Neural cell (in vitro differentiated cells): ENCODE data around the gene HDHD3. TPM values are rescaled to one million over a fixed set of nuclear protein-coding genes. Genes with fewer than 3 reads are reported as not detected.

Experiments used
- H2AFZ ChIP-seq: fragments of 200-600, 300-800 bp; sonication (generic), shearing (Covaris generic); 2 replicates; pipeline ENCODE4 v1.6.0; 2014; ENCODE audit warnings: low read depth, mild to moderate bottlenecking, antibody characterized with exemption, low read length, moderate library complexity
- H3F3A ChIP-seq: fragments of 200-600 bp; shearing (Covaris generic); 2 replicates; pipeline ENCODE4 v1.6.1; 2016; ENCODE audit warnings: mild to moderate bottlenecking, moderate library complexity, mixed read lengths, antibody characterized with exemption, low read length; ENCODE audit not compliant: insufficient read depth, poor library complexity, severe bottlenecking
- H3K27ac ChIP-seq: fragments of 200-600, 300-800 bp; sonication (generic), shearing (Covaris generic); 2 replicates; pipeline ENCODE4 v1.5.1; 2014; ENCODE audit warnings: mild to moderate bottlenecking, low read length, moderate library complexity
- H3K27me3 ChIP-seq: fragments of 300-800, 200-600 bp; sonication (generic), shearing (Covaris generic); 2 replicates; pipeline ENCODE4 v1.6.0; 2014; ENCODE audit warnings: mild to moderate bottlenecking, low read depth, low read length, moderate library complexity; ENCODE audit not compliant: insufficient read depth
- H3K36me3 ChIP-seq: fragments of 300-800, 200-600 bp; sonication (generic), shearing (Covaris generic); 2 replicates; pipeline ENCODE4 v1.5.1; 2014; ENCODE audit warnings: mild to moderate bottlenecking, antibody characterized with exemption, low read length, moderate library complexity; ENCODE audit not compliant: insufficient read depth
- H3K4me2 ChIP-seq: fragments of 300-800, 200-600 bp; sonication (generic), shearing (Covaris generic); 2 replicates; pipeline ENCODE4 v1.6.0; 2014; ENCODE audit warnings: mild to moderate bottlenecking, low read length
- H3K4me3 ChIP-seq: fragments of 300-800, 200-600 bp; sonication (generic), shearing (Covaris generic); 2 replicates; pipeline ENCODE4 v1.5.1; 2014; ENCODE audit warnings: mild to moderate bottlenecking, low read length, moderate library complexity
- H3K79me2 ChIP-seq: fragments of 200-600 bp; shearing (Covaris generic); replicated peaks from 2 replicates; pipeline ENCODE4 v1.6.0; 2014; ENCODE audit warnings: mild to moderate bottlenecking, low read length, moderate library complexity; ENCODE audit not compliant: insufficient read depth
- H3K9ac ChIP-seq: fragments of 300-800, 200-600 bp; sonication (generic), shearing (Covaris generic); 2 replicates; pipeline ENCODE4 v1.6.1; 2016; ENCODE audit warnings: mild to moderate bottlenecking, low read length, mixed read lengths
- H3K9me2 ChIP-seq: fragments of 200-600 bp; shearing (Covaris generic); 2 replicates; pipeline ENCODE4 v1.6.1; 2016; ENCODE audit warnings: mild to moderate bottlenecking, low read length, mixed read lengths; ENCODE audit not compliant: insufficient read depth
- H3K9me3 ChIP-seq: fragments of 200-600, 300-800 bp; sonication (generic), shearing (Covaris generic); 2 replicates; pipeline ENCODE4 v1.6.1; 2016; ENCODE audit warnings: mild to moderate bottlenecking, mixed run types, low read length, moderate library complexity, mixed read lengths
- H4K20me1 ChIP-seq: fragments of 200-600 bp; shearing (Covaris generic); 2 replicates; pipeline ENCODE4 v1.6.1; 2016; ENCODE audit warnings: mild to moderate bottlenecking, mixed run types; ENCODE audit not compliant: insufficient read depth
- EP300 ChIP-seq: fragments of 450-650 bp; conservative IDR thresholded peaks from 2 replicates; pipeline ENCODE4 v1.6.1; 2014; ENCODE audit warnings: antibody characterized with exemption, mild to moderate bottlenecking, moderate library complexity; ENCODE audit not compliant: poor library complexity, severe bottlenecking
- EZH2 ChIP-seq: fragments of 200-600, 300-800 bp; shearing (Covaris generic), sonication (generic); IDR thresholded peaks from 2 replicates; pipeline ENCODE4 v1.6.1; 2014; ENCODE audit warnings: antibody characterized with exemption, low read length, borderline replicate concordance, mild to moderate bottlenecking; ENCODE audit not compliant: insufficient read depth, poor library complexity, severe bottlenecking
- MXI1 ChIP-seq: fragments of 450-650 bp; conservative IDR thresholded peaks from 2 replicates; pipeline ENCODE4 v1.6.1; 2014; ENCODE audit warnings: antibody characterized with exemption, mild to moderate bottlenecking; ENCODE audit not compliant: poor library complexity, severe bottlenecking
- POLR2AphosphoS5 ChIP-seq: IDR thresholded peaks from 2 replicates; pipeline ENCODE4 v1.6.1; 2012
- RAD21 ChIP-seq: fragments of 450-650 bp; conservative IDR thresholded peaks from 2 replicates; pipeline ENCODE4 v1.6.1; 2014; ENCODE audit warnings: antibody characterized with exemption, mild to moderate bottlenecking, moderate library complexity
- SMC3 ChIP-seq: fragments of 450-650 bp; conservative IDR thresholded peaks from 2 replicates; pipeline ENCODE4 v1.6.1; 2014; ENCODE audit warnings: antibody characterized with exemption, mild to moderate bottlenecking, moderate library complexity; ENCODE audit not compliant: poor library complexity
- TAF1 ChIP-seq: IDR thresholded peaks from 2 replicates; pipeline ENCODE4 v1.6.1; 2012; ENCODE audit warnings: low read depth
- polyA plus RNA-seq: library from polyadenylated mRNA; depleted of rRNA; stranded (reverse); fragments of >200 nt; gene quantifications from 2 replicates; pipeline ENCODE4 v1.2.3, GENCODE V29; 2014
- TF ChIP-seq, protein P1 (sequence below): fragments of 450-650 bp; IDR thresholded peaks from 2 replicates; pipeline ENCODE4 v1.5.1; 2014; ENCODE audit warnings: antibody characterized with exemption, mild to moderate bottlenecking, moderate library complexity; ENCODE audit not compliant: poor library complexity, severe bottlenecking
- TF ChIP-seq, protein P2 (sequence below): IDR thresholded peaks from 2 replicates; pipeline ENCODE4 v1.6.1; 2012; ENCODE audit warnings: borderline replicate concordance

The HDHD3 gene
- polyA plus RNA-seq, 1 donor from 2014 or later: 31.2 TPM

DNA sequence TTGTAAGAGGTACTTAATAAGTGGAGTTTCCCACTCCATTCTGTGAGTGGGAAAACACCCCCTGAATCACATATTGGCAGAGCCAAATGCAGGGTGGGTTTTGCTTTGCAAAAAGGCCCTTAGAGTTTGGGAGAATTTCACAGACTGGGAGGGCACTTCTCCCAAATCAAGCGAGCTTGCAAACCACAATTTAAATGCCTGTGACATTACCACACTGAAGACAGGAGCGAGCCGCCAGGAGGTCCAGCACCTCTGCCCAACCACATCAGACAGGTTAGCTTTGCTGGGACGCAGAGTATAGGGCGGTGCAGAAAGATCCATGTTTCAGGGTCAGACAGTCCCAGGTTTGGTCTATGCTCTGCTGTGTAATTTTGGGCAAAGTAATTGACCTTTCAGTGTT lies 22.0 kb upstream of the HDHD3 start:
- Histone ChIP-seq H3K4me2 (no peak overlapping the region), H3K9me3 (no peaks in the 10 kb centered on the region), H3K9ac (no peak overlapping the region)

DNA sequence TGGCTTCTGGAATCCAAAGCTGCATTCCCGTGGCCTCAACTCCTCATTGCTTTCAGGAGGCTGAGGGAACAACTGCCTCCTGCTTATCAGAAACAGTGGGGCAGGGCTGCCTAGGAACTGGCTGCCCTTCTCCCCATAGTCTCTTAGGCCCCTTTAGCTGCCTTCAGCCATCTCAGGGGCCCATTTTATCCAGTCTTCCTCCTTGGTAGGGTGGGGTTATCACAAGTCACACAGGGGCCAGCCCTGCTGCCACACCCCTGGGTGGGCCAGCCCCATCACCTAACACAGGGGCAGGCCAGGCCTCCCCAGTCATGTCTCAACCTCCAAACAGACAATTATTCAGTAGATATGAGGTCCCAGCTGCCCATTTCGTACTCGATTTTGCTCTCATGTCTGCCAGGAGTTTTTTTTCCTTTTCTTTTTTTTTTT lies 20.4 kb upstream of the HDHD3 start:
- Histone ChIP-seq H3K4me2 (no peak overlapping the region), H3K27ac (no peak overlapping the region), H3K9me2 (no peaks in the 10 kb centered on the region), H3K79me2 (peaks cover 23% of the 10 kb centered on the region), H3K9me3 (no peaks in the 10 kb centered on the region), H3K36me3 (no peaks in the 10 kb centered on the region), H3K27me3 (no peaks in the 10 kb centered on the region), H3K4me3 (no peak overlapping the region), H2AFZ (no peak overlapping the region), H3F3A (no peaks in the 10 kb centered on the region), H3K9ac (no peak overlapping the region), H4K20me1 (no peaks in the 10 kb centered on the region)
- no peak for TF ChIP-seq EZH2
- TF ChIP-seq EP300: no peak
- TF ChIP-seq, protein P1, sequence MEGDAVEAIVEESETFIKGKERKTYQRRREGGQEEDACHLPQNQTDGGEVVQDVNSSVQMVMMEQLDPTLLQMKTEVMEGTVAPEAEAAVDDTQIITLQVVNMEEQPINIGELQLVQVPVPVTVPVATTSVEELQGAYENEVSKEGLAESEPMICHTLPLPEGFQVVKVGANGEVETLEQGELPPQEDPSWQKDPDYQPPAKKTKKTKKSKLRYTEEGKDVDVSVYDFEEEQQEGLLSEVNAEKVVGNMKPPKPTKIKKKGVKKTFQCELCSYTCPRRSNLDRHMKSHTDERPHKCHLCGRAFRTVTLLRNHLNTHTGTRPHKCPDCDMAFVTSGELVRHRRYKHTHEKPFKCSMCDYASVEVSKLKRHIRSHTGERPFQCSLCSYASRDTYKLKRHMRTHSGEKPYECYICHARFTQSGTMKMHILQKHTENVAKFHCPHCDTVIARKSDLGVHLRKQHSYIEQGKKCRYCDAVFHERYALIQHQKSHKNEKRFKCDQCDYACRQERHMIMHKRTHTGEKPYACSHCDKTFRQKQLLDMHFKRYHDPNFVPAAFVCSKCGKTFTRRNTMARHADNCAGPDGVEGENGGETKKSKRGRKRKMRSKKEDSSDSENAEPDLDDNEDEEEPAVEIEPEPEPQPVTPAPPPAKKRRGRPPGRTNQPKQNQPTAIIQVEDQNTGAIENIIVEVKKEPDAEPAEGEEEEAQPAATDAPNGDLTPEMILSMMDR: no peak
- no peak for TF ChIP-seq SMC3
- no peak for TF ChIP-seq RAD21
- TF ChIP-seq, protein P2, sequence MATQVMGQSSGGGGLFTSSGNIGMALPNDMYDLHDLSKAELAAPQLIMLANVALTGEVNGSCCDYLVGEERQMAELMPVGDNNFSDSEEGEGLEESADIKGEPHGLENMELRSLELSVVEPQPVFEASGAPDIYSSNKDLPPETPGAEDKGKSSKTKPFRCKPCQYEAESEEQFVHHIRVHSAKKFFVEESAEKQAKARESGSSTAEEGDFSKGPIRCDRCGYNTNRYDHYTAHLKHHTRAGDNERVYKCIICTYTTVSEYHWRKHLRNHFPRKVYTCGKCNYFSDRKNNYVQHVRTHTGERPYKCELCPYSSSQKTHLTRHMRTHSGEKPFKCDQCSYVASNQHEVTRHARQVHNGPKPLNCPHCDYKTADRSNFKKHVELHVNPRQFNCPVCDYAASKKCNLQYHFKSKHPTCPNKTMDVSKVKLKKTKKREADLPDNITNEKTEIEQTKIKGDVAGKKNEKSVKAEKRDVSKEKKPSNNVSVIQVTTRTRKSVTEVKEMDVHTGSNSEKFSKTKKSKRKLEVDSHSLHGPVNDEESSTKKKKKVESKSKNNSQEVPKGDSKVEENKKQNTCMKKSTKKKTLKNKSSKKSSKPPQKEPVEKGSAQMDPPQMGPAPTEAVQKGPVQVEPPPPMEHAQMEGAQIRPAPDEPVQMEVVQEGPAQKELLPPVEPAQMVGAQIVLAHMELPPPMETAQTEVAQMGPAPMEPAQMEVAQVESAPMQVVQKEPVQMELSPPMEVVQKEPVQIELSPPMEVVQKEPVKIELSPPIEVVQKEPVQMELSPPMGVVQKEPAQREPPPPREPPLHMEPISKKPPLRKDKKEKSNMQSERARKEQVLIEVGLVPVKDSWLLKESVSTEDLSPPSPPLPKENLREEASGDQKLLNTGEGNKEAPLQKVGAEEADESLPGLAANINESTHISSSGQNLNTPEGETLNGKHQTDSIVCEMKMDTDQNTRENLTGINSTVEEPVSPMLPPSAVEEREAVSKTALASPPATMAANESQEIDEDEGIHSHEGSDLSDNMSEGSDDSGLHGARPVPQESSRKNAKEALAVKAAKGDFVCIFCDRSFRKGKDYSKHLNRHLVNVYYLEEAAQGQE: no peak
- TF ChIP-seq TAF1: no peak
- no peak for TF ChIP-seq POLR2AphosphoS5
- no peak for TF ChIP-seq MXI1

More for the DNA sequence above, 22.0 kb upstream of the HDHD3 start:
- Histone ChIP-seq H4K20me1 (no peaks in the 10 kb centered on the region), H3K27me3 (no peaks in the 10 kb centered on the region), H3K36me3 (no peaks in the 10 kb centered on the region), H3K79me2 (peaks cover 23% of the 10 kb centered on the region), H3F3A (no peaks in the 10 kb centered on the region), H3K27ac (no peak overlapping the region), H3K4me3 (no peak overlapping the region), H3K9me2 (no peaks in the 10 kb centered on the region), H2AFZ (no peak overlapping the region)
- TF ChIP-seq SMC3: no peak
- TF ChIP-seq TAF1: no peak
- no peak for TF ChIP-seq MXI1
- no peak for TF ChIP-seq EP300
- TF ChIP-seq, protein P1: no peak
- TF ChIP-seq, protein P2: no peak
- no peak for TF ChIP-seq EZH2
- TF ChIP-seq POLR2AphosphoS5: no peak
- no peak for TF ChIP-seq RAD21
